Neuron (in vitro differentiated cells): ENCODE measurements around the gene KCND2.

ENCODE experiments used
- H2AFZ ChIP-seq: one replicate; pipeline ENCODE4 v1.6.1; 2013; ENCODE audit warnings: low read depth, mild to moderate bottlenecking, inconsistent platforms, low read length, moderate library complexity
- H3K27me3 ChIP-seq: one replicate; pipeline ENCODE4 v1.6.1; 2013; ENCODE audit warnings: low read length; ENCODE audit not compliant: insufficient read depth
- H3K36me3 ChIP-seq: one replicate; pipeline ENCODE4 v1.6.1; 2013; ENCODE audit warnings: low read length; ENCODE audit not compliant: insufficient read depth
- H3K4me1 ChIP-seq: one replicate; pipeline ENCODE4 v1.6.1; 2013; ENCODE audit warnings: low read length; ENCODE audit not compliant: insufficient read depth
- H3K4me3 ChIP-seq: 2 replicates; pipeline ENCODE4 v1.5.1; 2013; ENCODE audit warnings: mild to moderate bottlenecking, low read length, moderate library complexity
- H3K9me3 ChIP-seq: one replicate; pipeline ENCODE4 v1.6.1; 2013; ENCODE audit warnings: low read length

The KCND2 gene

DNA sequence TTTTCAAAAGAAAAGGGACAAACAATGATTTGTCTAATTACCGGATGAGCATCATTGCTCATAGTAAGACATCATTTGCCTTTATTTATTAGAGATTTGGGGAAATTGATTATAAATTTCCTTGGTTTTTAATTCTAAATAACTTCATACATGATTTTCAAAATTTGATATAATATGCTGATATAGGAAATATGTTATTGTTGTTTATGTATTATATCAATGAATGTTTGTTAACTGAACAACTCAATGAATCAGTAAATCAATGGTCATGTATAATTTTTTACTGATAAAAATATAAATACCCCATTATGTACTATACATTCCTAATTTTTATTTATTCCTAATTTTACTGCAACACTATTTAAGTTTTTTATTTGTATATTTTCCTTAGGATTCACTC is 327.6 kb downstream of the KCND2 start:
- Histone ChIP-seq H2AFZ (no peak overlapping the region), H3K27me3 (no peaks in the 10 kb centered on the region), H3K36me3 (no peaks in the 10 kb centered on the region), H3K4me3 (no peak overlapping the region), H3K4me1 (no peaks in the 10 kb centered on the region), H3K9me3 (no peaks in the 10 kb centered on the region)

DNA sequence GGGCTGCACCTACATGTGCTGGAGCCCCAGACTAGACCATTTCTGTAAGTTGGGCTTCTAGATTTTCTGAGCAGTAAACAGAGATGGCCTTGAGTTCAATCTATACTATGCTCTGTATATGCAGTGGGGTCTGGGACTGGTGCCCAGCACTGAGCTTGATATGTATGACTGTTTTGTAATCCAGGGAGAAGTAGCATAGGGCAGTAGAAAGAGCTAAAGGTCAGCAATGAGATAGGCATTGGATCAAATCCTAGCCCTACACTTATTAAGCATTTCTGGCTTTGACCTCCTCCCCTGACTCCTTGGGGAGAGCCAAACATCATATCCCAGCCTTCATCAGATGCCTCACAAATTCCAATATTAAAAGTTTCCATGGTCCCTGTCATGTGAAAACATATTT is 330.4 kb downstream of the KCND2 start:
- Histone ChIP-seq H3K4me1 (no peaks in the 10 kb centered on the region), H2AFZ (no peak overlapping the region), H3K36me3 (no peaks in the 10 kb centered on the region), H3K27me3 (no peaks in the 10 kb centered on the region), H3K9me3 (no peaks in the 10 kb centered on the region), H3K4me3 (no peak overlapping the region)

DNA sequence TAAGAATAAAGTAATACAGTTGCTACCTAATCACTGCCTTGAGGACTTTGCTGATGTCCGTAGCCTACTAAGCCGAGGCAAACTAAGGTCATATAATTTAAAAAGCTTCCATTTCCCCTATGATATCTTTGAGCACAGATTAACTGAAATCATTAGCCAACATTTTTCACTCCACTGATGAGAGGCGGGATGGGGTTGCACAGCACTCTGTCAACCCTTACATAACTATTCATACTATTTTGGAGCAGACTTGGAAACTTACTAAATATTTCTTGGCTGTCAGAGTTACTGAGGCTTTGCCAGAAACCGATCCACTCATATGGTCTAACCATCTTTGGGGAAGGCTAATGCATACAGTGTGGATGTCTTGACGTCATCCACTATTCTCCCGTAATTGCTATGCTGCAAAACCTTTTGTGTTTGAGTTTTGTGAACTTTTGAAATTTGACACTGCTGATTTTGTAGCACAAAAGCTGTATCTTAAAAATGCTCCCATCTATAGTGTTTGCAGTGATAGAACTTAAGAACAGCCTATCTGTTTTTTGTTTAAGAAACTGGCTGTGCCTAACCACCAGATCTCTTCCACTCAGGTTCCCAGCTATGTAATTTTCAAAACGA is 336.3 kb downstream of the KCND2 start:
- no peak overlapping the region for H2AFZ ChIP-seq
- H3K4me1 ChIP-seq, result peaks cover 2% of the 10 kb centered on the region
- no peaks in the 10 kb centered on the region for H3K9me3 ChIP-seq
- H3K4me3 ChIP-seq, result no peak overlapping the region
- no peaks in the 10 kb centered on the region for H3K36me3 ChIP-seq
- H3K27me3 ChIP-seq, result no peaks in the 10 kb centered on the region

DNA sequence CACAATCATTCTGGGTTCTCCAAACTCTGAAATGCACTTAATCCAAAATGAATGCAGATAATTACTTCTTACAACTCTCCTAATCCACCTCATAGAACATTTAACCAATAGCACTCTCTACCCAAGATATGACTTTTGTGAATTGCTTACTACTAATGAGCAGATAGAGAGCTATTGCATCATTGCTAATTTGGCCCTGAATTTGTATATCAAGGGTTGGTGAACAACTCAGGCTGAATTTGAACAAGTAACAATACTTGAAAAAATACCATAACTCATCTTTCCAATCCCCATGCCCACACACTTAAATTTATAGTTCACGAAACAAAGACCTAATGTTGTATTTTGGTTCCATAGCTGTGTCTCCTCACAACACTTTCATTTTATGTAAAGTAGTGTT is 339.0 kb downstream of the KCND2 start:
- Histone ChIP-seq H3K27me3 (no peaks in the 10 kb centered on the region), H3K4me3 (no peak overlapping the region), H3K4me1 (peaks cover 2% of the 10 kb centered on the region)

DNA sequence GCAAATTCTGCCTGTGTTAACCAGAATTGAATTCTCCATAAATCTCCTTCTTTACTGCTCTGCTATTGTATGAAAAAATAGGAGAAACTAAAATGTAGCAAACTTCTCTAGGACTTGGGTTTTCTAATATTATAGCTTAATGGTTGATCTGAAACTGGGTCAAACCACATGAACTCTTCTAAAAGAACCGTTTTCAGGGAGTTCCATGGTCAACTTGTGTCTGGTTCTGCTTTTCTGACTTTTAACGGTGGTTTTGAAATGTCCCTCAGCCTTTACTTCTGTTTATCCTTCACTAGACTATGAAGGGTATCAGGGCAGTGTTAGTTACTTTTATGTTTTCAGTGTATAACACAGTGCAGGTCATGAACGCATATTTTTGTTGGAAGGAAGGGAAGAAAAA is 342.7 kb downstream of the KCND2 start:
- no peaks in the 10 kb centered on the region for H3K36me3 ChIP-seq
- no peak overlapping the region for H2AFZ ChIP-seq
- H3K9me3 ChIP-seq, result no peaks in the 10 kb centered on the region
- no peaks in the 10 kb centered on the region for H3K27me3 ChIP-seq
- no peak overlapping the region for H3K4me3 ChIP-seq
- peaks cover under 1% of the 10 kb centered on the region for H3K4me1 ChIP-seq

More for the DNA sequence above, 339.0 kb downstream of the KCND2 start:
- no peak overlapping the region for H2AFZ ChIP-seq
- H3K36me3 ChIP-seq, result no peaks in the 10 kb centered on the region
- H3K9me3 ChIP-seq, result no peaks in the 10 kb centered on the region

DNA sequence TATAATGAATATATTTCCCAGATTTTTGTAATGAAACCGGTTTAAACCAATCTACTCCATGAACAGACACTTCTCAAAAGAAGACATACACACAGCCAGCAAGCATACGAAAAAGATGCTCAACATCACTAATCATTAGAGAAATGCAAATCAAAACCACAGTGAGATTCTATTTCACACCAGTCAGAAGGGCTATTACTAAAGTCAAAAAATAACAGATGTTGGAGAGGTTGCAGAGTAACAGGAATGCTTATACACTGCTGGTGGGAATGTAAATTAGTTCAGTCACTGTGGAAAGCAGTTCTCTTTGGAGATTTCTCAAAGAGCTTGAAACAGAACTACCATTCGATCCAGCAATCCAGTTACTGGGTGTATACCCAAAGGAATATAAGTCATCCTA is 344.3 kb downstream of the KCND2 start:
- no peaks in the 10 kb centered on the region for H3K27me3 ChIP-seq
- no peak overlapping the region for H3K4me3 ChIP-seq
- no peaks in the 10 kb centered on the region for H3K4me1 ChIP-seq
- no peaks in the 10 kb centered on the region for H3K36me3 ChIP-seq
- no peaks in the 10 kb centered on the region for H3K9me3 ChIP-seq
- H2AFZ ChIP-seq, result no peak overlapping the region

DNA sequence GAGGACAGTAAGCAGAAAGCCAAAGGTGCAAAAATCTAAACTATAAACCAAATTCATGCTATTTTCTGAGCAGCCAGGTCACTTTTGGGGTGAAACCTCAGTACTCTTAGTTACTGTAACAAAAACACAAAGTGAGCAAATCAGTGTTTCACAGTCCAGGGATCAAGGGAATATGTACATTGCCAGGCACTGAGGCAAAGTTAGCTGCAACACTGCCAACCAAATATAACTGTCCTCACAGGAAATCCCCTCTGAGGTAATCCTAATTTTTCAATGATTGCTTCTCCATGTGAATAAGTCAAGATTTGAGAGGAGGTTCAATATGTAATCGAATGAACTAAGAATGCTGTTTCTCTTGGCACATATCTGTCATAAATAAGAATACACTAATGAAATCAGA is 355.3 kb downstream of the KCND2 start:
- H3K27me3 ChIP-seq, result no peaks in the 10 kb centered on the region
- no peak overlapping the region for H2AFZ ChIP-seq
- no peaks in the 10 kb centered on the region for H3K9me3 ChIP-seq
- H3K36me3 ChIP-seq, result no peaks in the 10 kb centered on the region
- H3K4me1 ChIP-seq, result peaks cover 2% of the 10 kb centered on the region
- H3K4me3 ChIP-seq, result no peak overlapping the region

DNA sequence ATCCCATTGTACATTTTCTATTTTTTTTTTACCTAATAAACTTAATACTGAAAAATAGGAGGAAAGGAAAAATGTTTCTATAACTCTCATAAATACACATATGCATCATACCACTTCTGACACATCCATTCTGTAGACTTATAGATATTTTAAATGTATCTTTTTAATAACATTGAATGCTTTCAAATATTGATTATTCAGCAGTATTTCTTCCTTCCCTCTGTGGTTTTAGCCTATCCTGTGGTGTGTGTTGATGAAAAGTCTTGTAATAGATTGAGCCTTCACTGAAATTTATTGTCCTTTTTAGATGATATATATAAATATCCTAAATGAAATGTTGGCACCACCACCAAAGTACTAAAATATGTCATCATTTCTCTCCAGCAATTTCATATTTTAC is 366.9 kb downstream of the KCND2 start:
- Histone ChIP-seq H3K4me1 (no peaks in the 10 kb centered on the region), H2AFZ (no peak overlapping the region), H3K27me3 (no peaks in the 10 kb centered on the region), H3K9me3 (no peaks in the 10 kb centered on the region), H3K36me3 (no peaks in the 10 kb centered on the region), H3K4me3 (no peak overlapping the region)

DNA sequence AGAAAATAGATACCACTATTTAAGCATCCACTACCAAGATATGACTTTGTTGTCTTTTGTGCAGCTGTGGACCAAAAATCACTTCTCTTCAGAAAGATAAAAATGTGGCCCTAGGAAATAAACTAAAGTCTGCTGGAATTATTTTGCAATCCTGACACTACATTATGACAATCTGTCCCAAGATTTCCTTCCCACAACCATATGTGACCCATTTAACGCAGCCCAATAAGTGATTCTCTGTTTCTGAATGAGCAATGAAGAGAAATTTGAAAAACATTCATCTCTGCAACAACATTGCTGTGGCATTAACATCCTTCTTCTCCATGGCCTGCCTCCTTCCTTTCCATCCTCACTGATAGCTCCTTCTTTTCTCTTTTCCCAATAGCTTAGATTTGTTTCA is 373.0 kb downstream of the KCND2 start:
- Histone ChIP-seq H3K9me3 (no peaks in the 10 kb centered on the region), H3K36me3 (no peaks in the 10 kb centered on the region), H3K4me1 (no peaks in the 10 kb centered on the region), H3K27me3 (no peaks in the 10 kb centered on the region), H3K4me3 (no peak overlapping the region), H2AFZ (no peak overlapping the region)

DNA sequence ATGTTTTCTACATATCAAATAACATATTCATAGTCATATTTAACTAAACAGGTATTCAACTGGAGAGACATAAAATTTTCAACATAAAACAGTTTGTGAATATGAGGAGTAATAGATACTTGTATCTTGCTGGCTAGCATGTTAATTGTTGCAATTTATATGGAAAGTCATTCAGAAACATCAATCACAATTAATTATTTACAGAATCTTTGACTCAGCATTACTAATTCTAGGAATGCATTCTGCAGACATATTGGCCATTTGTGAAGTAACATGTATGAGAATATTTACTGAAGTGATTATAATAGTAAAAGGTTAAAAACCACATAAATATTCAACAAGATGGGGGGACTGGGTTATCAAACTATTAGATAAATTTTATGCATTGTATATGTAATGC is 381.3 kb downstream of the KCND2 start:
- Histone ChIP-seq H3K4me1 (no peaks in the 10 kb centered on the region), H3K36me3 (no peaks in the 10 kb centered on the region), H2AFZ (no peak overlapping the region), H3K4me3 (no peak overlapping the region), H3K9me3 (peaks cover 2% of the 10 kb centered on the region), H3K27me3 (no peaks in the 10 kb centered on the region)

DNA sequence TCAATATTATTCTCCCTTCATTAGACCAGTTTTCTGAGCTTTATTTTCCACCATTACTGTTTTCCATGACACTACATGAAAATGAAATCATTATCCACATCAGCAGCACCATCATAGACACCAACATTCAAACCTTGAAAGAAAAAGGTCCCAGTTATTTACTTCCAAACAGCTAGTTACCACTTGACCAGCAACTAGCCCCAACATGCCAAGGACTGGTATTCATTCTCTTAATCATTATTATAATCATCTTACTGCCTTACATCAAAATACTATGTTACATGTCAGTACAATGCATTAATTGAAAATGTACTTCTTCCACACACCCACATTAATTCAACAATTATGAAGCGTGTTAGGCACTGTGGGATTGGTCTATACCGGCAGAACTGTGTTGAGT is 385.5 kb downstream of the KCND2 start:
- H3K36me3 ChIP-seq, result no peaks in the 10 kb centered on the region
- H2AFZ ChIP-seq, result no peak overlapping the region
- no peaks in the 10 kb centered on the region for H3K4me1 ChIP-seq
- H3K9me3 ChIP-seq, result no peaks in the 10 kb centered on the region
- H3K4me3 ChIP-seq, result no peak overlapping the region
- no peaks in the 10 kb centered on the region for H3K27me3 ChIP-seq

DNA sequence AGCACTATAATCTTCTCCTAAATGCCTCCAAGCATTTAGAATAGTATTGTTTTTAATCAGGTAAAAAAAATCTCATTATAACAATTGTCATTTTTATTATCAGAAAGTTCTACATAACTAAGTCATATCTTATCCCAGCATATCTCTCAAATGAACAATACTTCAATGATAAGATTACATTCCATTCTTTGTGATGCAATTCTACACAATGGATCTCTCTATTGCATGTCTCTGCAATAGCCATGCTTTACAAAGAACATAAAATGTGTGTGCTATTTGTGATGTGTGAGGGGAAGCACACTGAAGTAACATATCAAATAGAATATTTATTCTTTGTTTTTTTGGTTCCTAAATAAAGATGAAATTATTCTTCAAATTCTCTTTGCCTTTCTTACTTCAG is 389.3 kb downstream of the KCND2 start:
- H2AFZ ChIP-seq, result no peak overlapping the region
- no peaks in the 10 kb centered on the region for H3K36me3 ChIP-seq
- H3K4me3 ChIP-seq, result no peak overlapping the region
- H3K4me1 ChIP-seq, result no peaks in the 10 kb centered on the region
- no peaks in the 10 kb centered on the region for H3K9me3 ChIP-seq
- no peaks in the 10 kb centered on the region for H3K27me3 ChIP-seq

DNA sequence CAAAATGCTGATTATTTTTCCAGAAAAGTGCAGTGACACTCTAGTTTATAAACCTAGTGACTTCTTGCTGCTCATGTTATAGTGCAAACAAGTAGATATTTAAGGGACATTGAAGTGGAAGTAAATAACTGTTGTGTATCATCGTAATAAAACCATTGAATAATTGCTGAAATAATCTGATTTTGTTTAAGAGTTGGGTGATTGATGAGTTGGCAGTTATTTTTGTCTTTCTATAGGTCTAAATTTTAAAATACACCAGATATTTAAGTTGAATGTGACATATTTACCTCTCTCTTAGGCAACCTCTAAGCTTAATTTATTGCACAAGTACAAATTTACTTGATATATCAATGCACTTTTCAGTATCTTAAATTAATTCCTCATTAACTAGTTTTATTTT is 392.1 kb downstream of the KCND2 start:
- H3K9me3 ChIP-seq, result no peaks in the 10 kb centered on the region
- no peaks in the 10 kb centered on the region for H3K36me3 ChIP-seq
- H2AFZ ChIP-seq, result no peak overlapping the region
- H3K4me3 ChIP-seq, result no peak overlapping the region
- no peaks in the 10 kb centered on the region for H3K27me3 ChIP-seq
- no peaks in the 10 kb centered on the region for H3K4me1 ChIP-seq

DNA sequence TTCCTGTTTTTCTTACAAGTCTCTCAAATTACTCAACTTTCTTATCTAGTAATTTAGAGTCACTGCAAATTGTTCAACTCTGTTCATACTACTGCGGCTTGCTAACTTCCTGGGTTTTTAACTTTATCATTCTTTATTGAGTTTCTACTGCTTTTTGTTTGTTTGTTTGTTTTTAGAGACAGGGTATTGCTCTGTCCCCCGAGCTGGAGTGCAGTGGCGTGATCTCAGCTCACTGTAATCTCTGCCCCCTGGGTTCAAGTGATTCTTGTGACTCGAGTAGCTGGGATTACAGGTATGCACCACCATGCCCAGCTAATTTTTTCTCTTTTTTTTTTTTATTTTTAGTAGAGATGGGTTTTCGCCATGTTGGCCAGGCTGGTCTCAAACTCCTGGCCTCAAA is 402.1 kb downstream of the KCND2 start:
- H2AFZ ChIP-seq, result no peak overlapping the region
- H3K27me3 ChIP-seq, result no peaks in the 10 kb centered on the region
- H3K36me3 ChIP-seq, result no peaks in the 10 kb centered on the region
- H3K4me3 ChIP-seq, result no peak overlapping the region
- H3K9me3 ChIP-seq, result no peaks in the 10 kb centered on the region
- H3K4me1 ChIP-seq, result no peaks in the 10 kb centered on the region
